ENCODE data around the gene BBS2.

BBS2 gene

GRCh38 chr16:56475201-56475600, 44.6 kb downstream of the BBS2 start:
- DNase-seq (ENCODE audit: low spot score): no peak

DNA sequence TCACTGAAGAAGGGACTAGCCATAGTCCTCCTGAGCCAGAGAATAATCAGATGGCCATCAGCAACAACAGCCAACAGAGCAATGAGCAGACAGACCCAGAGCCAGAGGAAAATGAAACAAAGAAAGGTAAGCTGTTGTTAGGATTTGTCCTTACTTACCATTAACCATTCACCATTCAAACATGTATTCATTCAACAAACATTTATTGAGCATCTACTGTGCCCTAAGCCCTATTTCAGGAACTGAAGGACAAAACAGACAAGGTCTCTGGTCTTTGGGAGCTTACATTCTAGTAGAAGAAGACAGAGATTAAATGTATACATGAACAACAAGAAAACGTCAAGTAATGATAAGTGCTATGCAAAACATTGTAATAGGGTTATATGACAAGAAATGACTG, 49.2 kb downstream of the BBS2 start:
- DNase-seq (ENCODE audit: low spot score): no peak

DNA sequence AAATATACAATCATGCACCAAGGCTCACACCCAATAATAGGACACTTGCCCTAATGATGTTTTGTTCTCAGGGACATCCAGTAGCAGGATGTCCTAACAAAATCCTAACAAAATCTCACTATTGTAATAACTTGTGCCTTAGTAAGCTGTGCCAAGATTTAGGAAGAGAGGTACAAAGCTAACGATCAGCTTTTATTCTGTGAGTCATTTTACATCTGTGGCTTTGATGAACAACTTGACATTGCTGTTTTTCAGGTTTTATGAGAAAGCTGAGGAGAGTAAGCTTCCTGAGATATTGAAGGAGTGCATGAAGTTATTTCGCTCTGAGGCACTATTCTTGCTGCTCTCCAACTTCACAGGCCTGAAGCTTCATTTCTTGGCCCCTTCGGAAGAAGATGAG, 49.6 kb downstream of the BBS2 start:
- no peak for DNase-seq (ENCODE audit: low spot score)

DNA sequence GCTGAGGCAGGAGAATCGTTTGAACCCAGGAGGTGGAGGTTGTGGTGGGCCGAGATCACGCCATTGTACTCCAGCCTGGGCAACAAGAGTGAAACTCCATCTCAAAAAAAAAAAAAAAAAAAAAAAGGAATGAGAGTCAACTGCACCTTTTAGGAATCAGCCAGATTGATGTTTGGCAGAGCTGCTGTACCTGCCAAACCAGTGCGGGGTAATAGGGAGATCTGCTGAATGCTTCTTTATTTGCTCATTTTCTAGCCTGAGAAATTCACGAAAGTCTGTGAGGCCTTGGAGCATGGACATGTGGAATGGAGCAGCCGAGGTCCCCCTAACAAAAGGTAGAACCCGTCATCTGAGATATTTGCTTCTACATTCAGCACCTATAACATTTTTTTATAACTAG, 50.1 kb downstream of the BBS2 start:
- DNase-seq (ENCODE audit: low spot score): no peak

- no peak for DNase-seq (ENCODE audit: low spot score)
These were observed 51.0 kb downstream of the BBS2 start for GRCh38 chr16:56468800-56469199.

DNA sequence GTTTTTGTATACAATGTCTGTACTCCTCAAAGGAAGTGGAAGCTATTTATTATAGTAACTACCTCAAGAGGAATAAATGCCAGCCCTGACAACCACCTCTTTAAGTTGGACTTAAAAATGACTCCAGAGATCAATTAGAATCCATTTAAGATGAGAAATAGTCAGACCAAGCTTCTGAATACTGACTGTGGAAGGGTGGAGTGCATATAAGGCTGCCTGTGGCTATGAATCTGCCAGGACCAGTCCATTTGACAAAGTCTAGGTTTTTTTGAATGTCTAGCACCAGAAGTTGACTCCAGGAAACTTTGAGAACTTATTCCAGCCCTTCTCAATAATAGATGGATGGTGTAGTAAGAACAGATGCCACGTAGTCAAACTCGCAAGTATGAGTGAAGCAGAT, 53.5 kb downstream of the BBS2 start:
- no peak for DNase-seq (ENCODE audit: low spot score)

- DNase-seq (ENCODE audit: low spot score): no peak
These were observed 56.7 kb downstream of the BBS2 start for GRCh38 chr16:56463153-56463552.

- no peak for DNase-seq (ENCODE audit: low spot score)
These were observed 57.6 kb downstream of the BBS2 start for GRCh38 chr16:56462064-56462796.

DNA sequence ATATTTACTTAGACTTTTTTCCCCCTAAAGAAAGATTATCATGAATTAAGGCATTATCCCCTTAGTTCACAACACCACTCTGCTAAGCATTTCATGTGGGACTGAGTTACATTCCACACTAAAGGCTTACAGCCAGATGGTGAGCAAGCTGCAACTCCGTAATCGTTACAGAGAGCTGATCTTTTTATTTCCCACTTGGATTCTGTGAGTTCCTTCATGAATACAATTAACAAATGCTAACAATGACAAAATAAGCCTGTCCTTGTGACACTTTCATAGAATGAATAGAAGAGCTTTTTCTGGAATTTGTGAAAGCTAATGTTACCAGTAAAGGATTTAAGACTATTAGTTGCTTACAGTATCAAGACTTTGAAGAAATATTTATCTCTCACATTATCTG, 59.7 kb downstream of the BBS2 start:
- no peak for DNase-seq (ENCODE audit: low spot score)

DNA sequence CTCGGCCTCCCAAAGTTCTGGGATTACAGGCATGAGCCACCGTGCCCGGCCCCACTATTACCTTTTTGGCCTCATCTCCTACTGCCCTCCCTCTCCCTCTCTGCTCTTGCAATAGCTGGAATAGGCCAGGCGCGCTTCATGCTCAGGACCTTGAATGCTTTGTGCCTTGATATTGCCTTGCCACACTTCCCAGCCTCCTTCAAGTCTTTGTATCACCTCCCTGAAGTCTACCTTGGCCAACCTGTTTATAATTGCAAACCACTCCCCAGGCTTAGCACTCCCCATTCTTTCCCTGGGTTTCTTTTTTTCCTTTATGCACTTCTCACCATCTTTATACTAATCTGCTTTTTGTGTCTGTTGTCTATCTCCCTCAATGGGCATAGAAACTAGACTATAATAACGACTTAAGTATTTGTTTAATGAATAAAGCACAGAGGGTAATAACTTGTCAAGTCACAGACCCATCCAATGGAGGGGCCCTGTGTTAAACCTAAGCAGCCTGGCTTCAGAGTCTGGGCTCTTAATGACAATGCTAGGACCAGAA, 61.8 kb downstream of the BBS2 start:
- DNase-seq (ENCODE audit: low spot score): no peak

GRCh38 chr16:56451753-56452689, 67.8 kb downstream of the BBS2 start:
- peak; percentile 19 for DNase-seq (ENCODE audit: low spot score)

GRCh38 chr16:56450986-56451752, 68.7 kb downstream of the BBS2 start, which contains the start of the genes NUDT21 and OGFOD1:
NUDT21 (minus strand) TSS chr16:56451332; CDS start chr16:56451202, 130 bp downstream.
OGFOD1 (plus strand) TSS chr16:56451554; CDS start chr16:56451613, 59 bp downstream.
- DNase-seq (ENCODE audit: low spot score): peak; percentile 99

DNA sequence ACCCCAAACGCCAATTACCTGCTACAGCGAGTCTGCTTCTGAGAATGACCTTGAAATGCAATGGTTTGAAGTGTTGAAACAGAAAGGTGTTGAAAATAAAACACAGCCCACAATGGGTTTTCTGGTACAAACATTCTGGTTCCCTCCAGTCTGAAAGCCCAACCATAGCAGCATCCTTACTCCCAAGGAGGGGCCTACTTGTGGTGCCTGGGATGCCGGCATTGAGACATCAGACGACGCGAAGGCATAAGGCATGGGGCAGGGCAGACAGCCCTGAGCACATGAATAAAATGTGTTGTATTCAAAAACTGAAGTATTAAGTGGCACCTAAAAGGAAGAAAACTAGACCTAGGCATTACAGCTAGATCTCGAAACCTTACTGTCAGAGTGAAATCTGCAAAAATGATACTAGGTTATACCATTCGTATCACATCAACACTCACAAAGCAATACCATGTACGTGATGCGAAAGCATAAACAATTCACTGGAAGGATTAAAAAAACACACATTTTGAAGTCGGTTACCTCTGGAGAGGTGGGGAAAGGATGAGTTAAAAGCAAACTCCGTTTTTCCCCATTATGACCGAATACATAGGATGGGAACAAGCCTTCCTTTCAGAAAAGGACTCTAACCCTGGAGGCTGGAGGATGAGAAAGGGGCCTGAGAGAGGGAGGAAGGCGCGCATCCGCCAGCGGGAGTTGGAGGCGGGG, 69.4 kb downstream of the BBS2 start:
- DNase-seq (ENCODE audit: low spot score): no peak

DNA sequence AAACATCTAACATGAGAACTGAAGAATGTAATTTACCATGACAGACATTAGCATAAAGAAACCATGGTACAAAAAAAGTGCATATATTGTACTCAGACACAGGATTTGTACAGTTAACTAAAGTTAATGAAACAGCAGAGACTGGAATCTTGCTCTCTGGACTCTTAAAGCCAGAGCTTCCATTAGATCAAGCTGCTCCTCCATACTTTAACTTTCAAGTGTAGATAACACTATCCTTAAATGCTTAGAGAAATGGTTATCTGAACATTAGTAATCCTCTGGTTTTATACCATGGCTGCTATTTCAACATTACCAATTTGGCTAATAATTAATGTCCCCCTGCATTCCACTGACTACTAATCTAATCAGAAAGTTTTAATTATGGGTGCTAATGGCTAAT, 71.8 kb downstream of the BBS2 start:
- DNase-seq (ENCODE audit: low spot score): no peak

DNA sequence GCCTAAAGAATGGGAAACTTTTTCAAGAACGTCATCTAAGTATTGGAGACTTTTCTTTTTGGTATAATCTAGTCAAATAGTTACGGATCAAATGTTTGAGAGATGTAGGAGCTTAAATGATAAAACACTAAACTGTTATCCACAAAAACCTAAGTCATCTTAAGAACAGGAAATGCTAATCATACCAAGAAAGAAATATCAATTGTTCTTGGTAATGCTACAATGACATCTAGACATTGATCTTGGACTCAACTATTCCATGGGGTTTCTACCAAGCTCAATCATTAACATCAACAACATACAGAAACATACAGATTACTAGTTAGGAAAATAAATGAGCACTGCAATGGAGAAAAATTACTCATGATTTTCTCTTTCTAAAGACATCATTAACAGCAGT, 72.5 kb downstream of the BBS2 start:
- DNase-seq (ENCODE audit: low spot score): no peak

- no peak for DNase-seq (ENCODE audit: low spot score)
These were observed 81.8 kb downstream of the BBS2 start for GRCh38 chr16:56438038-56438437.

- no peak for DNase-seq (ENCODE audit: low spot score)
These were observed 83.6 kb downstream of the BBS2 start for GRCh38 chr16:56436258-56436657.

Measured in NAMALWA (cell line).